GM12875 (cell line): ENCODE measurements around the gene PPT1.
A peak's percentile ranks its signal among the peaks of the same experiment; 100 is the strongest.

Experiments used
- H3K4me3 ChIP-seq: one replicate; pipeline ENCODE4 v1.5.1; 2011; ENCODE audit warnings: low read depth, low read length, control low read depth
- CTCF ChIP-seq: IDR thresholded peaks from 2 replicates; pipeline ENCODE4 v1.5.1; 2011; ENCODE audit warnings: low read depth, mild to moderate bottlenecking, control low read depth, inconsistent platforms, low read length, moderate library complexity, borderline replicate concordance; ENCODE audit not compliant: insufficient read depth

PPT1 gene

GRCh38 chr1:40105028-40105427 lies 8.0 kb upstream of the PPT1 start:
- no peak overlapping the region for H3K4me3 ChIP-seq
- TF ChIP-seq CTCF: no peak

GRCh38 chr1:40102896-40103295 lies 5.8 kb upstream of the PPT1 start:
- TF ChIP-seq CTCF: no peak
- H3K4me3 ChIP-seq: no peak overlapping the region

- TF ChIP-seq CTCF: no peak
- H3K4me3 ChIP-seq: no peak overlapping the region
Measured at GRCh38 chr1:40102038-40102437, 5.0 kb upstream of the PPT1 start.

- H3K4me3 ChIP-seq: peak overlapping the region; percentile 87
- no peak for TF ChIP-seq CTCF
Measured at GRCh38 chr1:40096646-40096976, 441 bp downstream of the PPT1 start.

GRCh38 chr1:40095806-40096205 lies 1.2 kb downstream of the PPT1 start:
- TF ChIP-seq CTCF: no peak
- no peak overlapping the region for H3K4me3 ChIP-seq

DNA sequence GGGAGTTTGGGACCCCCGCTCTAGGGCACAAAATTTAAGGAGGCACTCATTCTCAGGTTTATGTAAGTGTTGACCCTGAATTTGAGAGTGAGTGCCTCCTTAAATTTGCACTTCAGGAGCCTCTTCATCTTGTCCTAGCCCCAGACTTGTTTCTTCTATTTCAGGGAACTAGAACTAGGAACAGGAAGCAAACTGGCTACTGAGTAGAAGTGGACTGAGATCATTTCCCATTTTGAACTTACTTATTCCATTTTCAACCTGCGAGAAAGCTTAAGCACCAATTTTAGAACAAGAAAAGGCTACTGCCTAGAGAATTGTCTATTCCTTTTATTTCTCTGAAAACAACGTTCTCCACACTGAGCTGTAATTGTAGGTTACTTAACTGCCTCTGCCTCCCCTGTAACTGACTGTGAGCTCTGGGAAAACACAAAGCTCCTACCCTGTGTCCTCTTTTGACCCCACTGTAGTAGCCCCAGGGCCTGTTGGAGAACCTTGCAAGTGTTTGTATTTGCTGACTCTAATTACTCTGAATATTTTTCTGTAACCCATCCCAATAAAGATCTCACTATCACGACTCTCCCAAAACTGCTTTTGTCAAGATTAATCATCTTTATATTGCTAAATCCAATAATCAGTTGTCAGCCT lies 2.5 kb downstream of the PPT1 start:
- TF ChIP-seq CTCF: no peak
- no peak overlapping the region for H3K4me3 ChIP-seq

DNA sequence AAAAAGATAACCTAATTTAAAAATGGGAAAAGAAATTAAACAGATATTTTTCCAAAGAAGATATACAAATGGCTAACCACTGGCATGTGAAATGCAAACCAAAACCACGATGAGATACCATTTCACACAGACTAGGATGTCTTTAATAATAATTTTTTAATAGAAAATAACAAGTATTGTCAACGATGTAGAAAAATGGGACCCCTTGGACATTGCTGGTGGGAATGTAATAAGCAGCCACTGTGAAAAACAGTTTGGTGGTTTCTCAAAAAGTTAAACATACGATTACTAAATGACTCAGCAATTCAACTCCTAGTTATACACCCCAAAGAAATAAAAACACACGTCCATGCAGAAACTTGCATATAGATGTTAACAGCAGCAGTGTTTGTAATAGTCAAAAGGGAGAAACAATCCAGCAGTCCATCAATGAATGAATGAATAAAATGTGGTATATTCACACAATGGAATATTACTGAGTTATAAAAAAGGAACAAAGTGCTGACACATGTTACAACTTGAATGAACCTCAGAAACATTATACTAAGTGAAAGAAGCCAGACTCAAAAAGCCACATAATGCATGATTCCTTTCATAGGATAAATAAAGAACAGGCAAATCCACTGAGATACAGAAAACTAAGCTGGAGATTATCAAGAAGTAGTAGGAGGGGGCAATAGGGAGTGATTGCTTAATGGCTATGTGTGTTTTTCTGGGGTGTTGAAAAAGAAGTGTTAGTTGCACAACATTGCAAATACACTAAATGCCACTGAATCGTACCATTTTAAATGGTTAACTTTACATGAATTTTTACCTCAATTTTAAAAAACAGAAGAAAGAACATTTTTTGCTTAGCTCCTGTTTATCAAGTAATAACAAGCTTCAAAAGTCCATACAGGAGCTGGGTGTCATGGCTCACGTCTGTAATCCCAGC lies 4.1 kb downstream of the PPT1 start:
- TF ChIP-seq CTCF: no peak
- H3K4me3 ChIP-seq: no peak overlapping the region
